Measurements from ENCODE around the gene CDK14.

Gene CDK14

GRCh38 chr7:91194841-91195240 lies 598.7 kb downstream of the CDK14 start:
- DNase-seq, result peak in 1 of 51 donors; percentile 2

DNA sequence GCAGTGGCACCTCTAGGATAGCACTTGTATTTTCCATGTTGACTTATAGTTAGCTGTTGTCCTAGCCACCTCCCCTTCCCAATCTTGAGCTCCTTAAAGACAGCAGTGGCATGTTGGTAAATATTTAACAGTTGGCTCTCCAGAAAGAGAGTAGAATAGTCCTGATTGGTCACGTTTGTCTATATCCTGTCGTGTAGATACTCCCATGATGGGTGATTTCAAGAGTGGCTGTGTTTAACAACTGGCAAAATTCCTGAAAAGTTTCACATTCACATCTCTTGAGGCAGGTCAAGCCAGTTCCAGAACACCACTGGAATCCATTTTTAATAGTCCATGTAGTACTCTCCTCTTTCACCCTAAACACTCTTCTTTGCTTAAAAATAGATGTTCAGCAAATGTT lies 599.9 kb downstream of the CDK14 start:
- DNase-seq, result no peak

GRCh38 chr7:91198371-91198770 lies 602.2 kb downstream of the CDK14 start:
- DNase-seq, result no peak

GRCh38 chr7:91199601-91200000 lies 603.5 kb downstream of the CDK14 start:
- no peak for DNase-seq

- peak in 1 of 51 donors; percentile 1 for DNase-seq
Observed at GRCh38 chr7:91201442-91202113, 605.5 kb downstream of the CDK14 start.

- DNase-seq, result no peak
Observed at GRCh38 chr7:91206361-91206960, 610.3 kb downstream of the CDK14 start.

DNA sequence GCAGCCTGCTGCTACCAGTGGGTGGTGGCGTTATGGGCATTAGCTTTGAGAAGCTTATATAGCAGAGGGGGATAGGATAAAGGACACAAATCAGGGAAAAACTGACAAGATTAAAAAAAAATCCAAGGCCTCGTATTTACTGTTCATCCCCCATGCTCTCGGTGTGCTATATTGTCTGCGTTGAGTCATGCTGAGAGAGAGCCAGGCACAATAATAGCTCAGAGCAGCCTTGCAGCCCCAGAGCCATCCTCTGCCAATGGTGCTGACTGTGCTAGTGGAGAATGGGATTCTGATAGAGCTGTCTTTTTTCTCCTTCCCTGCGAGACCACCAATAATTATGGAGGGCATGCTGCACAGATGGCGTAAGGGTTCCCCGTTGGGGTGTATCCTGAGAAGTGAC lies 616.5 kb downstream of the CDK14 start:
- peak in 1 of 51 donors; percentile 22 for DNase-seq

DNA sequence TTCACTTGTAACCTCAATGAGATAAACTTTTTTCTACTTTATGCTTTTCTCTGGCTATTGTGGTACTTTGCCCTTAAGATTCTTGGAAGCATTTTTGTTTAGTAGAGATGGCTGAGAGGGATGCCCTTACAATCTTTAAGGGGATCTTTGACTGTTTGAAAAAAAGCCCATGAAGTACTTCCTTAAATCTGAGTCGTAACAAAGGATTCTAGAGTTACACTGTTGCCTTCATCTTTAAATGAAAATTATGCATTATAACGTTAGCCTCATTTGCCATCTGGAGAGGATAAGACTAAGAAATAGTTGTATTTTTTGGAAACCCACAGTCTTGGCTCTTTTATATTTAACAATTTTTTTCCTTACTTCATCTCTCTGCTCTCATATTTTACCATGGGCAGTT lies 630.3 kb downstream of the CDK14 start:
- no peak for DNase-seq

GRCh38 chr7:91228327-91228726 lies 632.2 kb downstream of the CDK14 start:
- DNase-seq, result no peak

- DNase-seq, result no peak
Observed at GRCh38 chr7:91228927-91229558, 632.9 kb downstream of the CDK14 start.

DNA sequence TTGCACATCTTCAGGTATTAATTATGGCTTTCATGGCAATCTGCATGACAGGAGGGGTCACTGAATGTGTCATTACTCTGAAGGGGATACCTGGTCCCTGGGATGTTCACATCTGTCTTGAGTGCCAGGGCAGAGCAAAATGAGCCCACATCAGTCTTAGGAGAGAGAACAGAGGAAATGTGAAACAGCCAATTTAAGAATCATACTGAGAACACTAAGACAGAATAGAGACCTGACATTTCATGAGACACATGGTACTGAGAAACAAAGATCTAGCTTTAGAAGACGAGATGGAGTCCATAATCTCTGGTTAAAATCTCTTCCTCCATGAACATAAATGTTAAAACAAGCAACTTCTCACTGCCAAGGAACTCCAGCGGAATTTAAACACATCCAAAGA lies 634.0 kb downstream of the CDK14 start:
- DNase-seq, result no peak

DNA sequence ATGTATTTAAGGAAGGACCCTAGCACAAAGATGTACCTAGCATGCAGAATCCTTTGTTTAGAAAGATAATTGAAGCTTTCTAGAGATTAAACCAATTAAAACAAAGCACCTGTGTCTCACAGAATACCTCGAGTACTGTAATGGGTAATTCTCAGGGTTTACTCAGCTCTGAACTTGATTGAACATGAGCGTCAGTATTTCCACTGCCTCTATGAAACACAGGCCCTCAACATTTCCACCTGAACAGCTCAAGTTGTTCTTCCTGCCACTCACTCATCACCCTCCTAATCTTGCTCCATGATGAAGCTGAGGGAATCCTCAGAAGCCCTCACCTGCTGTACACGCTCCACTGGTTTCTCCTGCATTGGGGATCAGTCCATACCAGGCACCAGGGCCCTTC lies 634.4 kb downstream of the CDK14 start:
- no peak for DNase-seq

GRCh38 chr7:91233212-91233611 lies 637.1 kb downstream of the CDK14 start:
- DNase-seq, result peak in 12 of 51 donors; percentile 1 to 16 (median 6)

DNA sequence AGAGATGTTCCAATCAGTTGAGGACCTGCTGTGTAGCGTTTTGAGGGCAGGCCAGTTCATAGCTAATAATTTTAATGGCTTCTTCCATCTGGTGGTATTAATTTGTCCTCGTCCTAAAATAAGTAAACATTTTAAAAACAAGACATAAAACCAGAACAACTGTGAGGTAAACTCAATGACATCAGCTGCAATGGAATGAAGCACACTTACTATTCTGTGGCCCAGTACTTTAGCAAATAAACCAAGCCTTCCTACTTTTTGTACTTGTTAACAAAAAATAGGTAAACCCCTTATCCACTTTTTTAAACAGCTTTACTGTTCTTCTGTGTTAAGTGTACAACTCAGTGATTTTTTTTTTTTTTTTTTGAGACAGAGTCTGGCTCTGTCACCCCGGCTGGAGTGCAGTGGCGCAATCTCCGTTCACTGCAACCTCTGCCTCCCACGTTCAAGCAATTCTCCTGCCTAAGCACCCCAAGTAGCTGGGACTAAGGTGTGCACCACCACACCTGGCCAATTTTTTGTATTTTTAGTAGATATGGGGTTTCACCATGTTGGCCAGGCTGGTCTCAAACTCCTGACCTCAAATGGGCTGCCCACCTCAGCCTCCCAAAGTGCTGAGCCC lies 639.2 kb downstream of the CDK14 start:
- DNase-seq, result no peak

DNA sequence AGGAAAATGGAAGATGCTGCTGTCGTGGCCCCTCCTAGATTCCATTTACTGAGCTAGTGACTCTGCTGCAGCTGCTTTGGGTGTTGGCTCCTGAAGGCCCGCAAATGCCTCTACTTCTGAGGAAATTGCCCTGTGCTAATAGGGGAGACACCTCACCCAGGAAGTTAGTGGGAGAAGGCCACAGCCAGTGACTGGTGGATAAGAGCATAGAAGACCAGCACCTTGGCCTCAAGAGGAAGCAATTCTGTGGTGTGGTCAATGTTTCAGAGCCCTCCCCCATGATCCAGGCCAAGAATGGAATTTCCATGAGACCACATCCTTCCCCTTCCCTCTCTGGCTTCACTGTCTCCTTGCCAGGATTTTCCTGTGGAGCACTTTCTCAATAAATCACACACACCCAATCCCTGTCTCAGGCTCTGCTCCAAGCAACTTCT lies 643.1 kb downstream of the CDK14 start:
- DNase-seq, result no peak

DNA sequence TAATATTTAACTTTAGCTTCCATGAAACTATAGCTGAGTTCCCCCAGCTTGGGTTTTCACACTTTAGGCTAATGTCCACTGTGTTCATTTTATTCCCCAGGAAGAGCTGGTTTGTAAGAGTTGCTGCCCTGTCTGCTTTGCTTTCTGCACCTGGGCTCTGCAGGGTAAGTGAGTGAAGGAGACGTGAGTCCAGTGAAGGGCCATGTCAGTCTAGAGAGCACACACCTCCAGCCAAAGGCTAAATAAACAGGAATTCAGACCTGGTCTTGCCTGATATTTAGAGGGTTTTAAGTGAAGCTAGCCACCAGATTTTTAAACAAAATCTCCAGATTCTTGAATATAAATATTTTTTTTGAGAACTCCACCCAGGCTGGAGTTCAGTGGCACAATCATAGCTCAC lies 643.7 kb downstream of the CDK14 start:
- DNase-seq, result no peak

GRCh38 chr7:91240376-91240941 lies 644.3 kb downstream of the CDK14 start:
- DNase-seq, result no peak

DNA sequence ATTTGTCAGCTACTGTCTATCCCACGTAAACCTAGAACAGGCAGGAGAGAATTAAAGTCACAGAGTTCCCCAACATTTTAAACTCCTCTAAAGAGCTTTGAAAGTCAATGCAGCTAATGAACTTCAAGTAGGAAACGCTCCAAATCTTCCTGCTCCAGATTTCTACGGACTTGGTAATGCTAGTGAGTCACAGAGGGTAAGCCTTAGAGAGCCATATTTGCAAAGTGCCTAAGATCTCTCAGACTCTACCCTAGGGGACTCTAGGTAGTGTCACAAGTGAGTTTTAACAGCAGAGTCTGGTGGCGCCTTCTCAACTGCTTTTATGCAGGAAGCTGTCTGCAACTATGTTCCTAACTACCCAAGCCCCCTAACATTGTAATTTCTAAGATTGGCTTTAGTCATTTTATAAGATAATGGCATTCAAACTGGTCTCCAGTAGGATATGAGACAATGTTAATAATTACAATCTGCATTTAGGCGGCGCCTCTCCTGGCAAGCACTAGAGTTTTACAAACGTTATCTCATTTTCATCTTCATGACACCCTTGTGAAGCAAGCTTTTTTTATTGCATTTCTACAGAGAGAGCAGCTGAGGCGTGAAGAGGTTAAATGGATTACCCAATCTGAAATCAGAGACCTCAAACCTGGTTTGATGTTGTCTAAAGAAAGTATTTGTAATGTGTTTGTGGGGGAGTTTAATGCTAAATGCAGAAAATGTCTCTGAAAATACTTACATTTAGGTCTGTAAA lies 646.1 kb downstream of the CDK14 start:
- no peak for DNase-seq

- DNase-seq, result no peak
Observed at GRCh38 chr7:91243591-91244301, 647.6 kb downstream of the CDK14 start.

DNA sequence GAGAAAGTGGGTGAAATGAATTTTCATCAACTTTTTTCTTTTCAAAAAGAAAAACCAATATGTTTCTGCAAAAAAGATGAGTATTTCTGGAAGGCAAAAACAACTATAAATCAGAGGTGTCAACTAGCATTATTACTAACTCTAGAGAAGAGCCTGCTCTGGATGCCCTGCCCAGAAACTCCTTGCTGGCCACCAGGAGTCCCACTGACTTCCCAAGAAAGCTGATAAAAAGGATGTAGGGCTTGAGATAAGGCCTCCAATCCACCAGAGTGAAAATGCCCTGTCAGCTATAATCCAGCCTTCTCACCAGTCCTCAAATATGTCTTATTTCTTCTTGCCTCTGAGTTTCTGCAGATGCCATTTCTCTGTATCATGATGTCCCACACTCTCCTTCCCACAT lies 651.4 kb downstream of the CDK14 start:
- no peak for DNase-seq

DNA sequence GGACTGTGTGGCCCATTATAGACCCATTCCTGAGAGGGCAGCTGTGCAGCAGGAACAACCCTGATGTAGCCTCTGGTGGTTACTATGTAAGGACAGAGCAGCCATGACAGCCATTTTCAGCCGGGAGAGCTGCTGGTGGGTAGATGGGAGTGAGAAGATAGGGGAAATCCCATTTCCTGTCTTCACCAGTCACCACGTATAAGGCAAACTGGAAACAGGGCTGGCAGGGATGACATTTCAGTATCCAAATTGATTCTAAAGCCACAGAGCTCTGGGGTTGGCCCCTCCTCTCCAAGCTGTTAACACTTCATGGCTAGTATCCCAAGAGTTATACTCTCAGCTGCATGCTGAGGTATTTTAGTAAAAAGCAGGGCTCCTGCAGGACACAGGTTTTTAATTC lies 652.9 kb downstream of the CDK14 start:
- no peak for DNase-seq
